Prostate gland (tissue), 2 donors: ENCODE measurements around the gene HERPUD1.

Experiments used
- CTCF ChIP-seq, 4 experiments: fragments of 200-600 bp in 2 of 4; fragments of 450-650 bp in 2 of 4; sonication (generic) in 2 of 4; IDR thresholded peaks; 1 replicate in 3 of 4; 2 replicates in 1 of 4; pipeline ENCODE4 v1.5.1; 2016 to 2019; ENCODE audit warnings: antibody characterized with exemption in 4 of 4, mild to moderate bottlenecking in 2 of 4, moderate library complexity in 2 of 4
- POLR2A ChIP-seq: fragments of 450-650 bp; IDR thresholded peaks from one replicate; pipeline ENCODE4 v1.6.1; 2016; ENCODE audit warnings: antibody characterized with exemption, mild to moderate bottlenecking
- POLR2AphosphoS5 ChIP-seq: sonication (generic); formaldehyde crosslinking; IDR thresholded peaks from one replicate; pipeline ENCODE4 v1.6.1; 2017; ENCODE audit warnings: antibody characterized with exemption

- TF ChIP-seq CTCF (IDR thresholded peaks at IDR 0.05) = no peak
- no peak for TF ChIP-seq POLR2AphosphoS5
- TF ChIP-seq POLR2A = no peak
These were observed 40.7 kb downstream of the HERPUD1 start for GRCh38 chr16:56972403-56973293.
